K562 (cell line): ENCODE results near the gene PLEKHN1. TPM values are rescaled to one million over a fixed set of nuclear protein-coding genes. Genes with fewer than 3 reads are reported as not detected.

Experiments used
- BCL6 ChIP-seq: fragments of 250-450 bp; sonication (Bioruptor Pico); IDR thresholded peaks from 2 replicates; pipeline ENCODE4 v1.4.0; 2020
- COPS2 ChIP-seq: fragments of 450-650 bp; conservative IDR thresholded peaks from 2 replicates; pipeline ENCODE4 v1.6.1; 2016; ENCODE audit warnings: mild to moderate bottlenecking, moderate library complexity
- DPF2 ChIP-seq: fragments of 450-650 bp; IDR thresholded peaks from 2 replicates; pipeline ENCODE4 v1.6.1; 2016
- ETS2 ChIP-seq: IDR thresholded peaks from 2 replicates; pipeline ENCODE4 v1.6.1; 2016; ENCODE audit warnings: borderline replicate concordance, missing genetic modification characterization, mild to moderate bottlenecking, moderate library complexity, missing compliant biosample characterization; ENCODE audit not compliant: poor library complexity, severe bottlenecking
- FUS ChIP-seq: fragments of 200-400 bp; formaldehyde crosslinking; optimal IDR thresholded peaks from 2 replicates; pipeline ENCODE3; 2017; ENCODE audit warnings: low read depth, low read length
- HMG20B ChIP-seq: fragments of 250-450 bp; sonication (Bioruptor Pico); IDR thresholded peaks from 2 replicates; pipeline ENCODE4 v1.5.0; 2021; ENCODE audit warnings: mild to moderate bottlenecking
- MAX ChIP-seq: sonication (generic); formaldehyde crosslinking; IDR thresholded peaks from 2 replicates; pipeline ENCODE4 v1.9.0; 2022; ENCODE audit warnings: mild to moderate bottlenecking, missing genetic modification reagents
- MBD2 ChIP-seq: sonication (generic); IDR thresholded peaks from 2 replicates; pipeline ENCODE4 v1.6.1; 2016; ENCODE audit warnings: low read depth, borderline replicate concordance
- MCM7 ChIP-seq, 2 experiments: fragments of 450-650 bp; IDR thresholded peaks; 2 replicates each; pipeline ENCODE4 v1.6.1; 2016 to 2018
- NFIX ChIP-seq: fragments of 250-450 bp; sonication (Bioruptor Pico); IDR thresholded peaks from 2 replicates; pipeline ENCODE4 v1.4.0; 2020; ENCODE audit warnings: low read depth, mild to moderate bottlenecking, moderate library complexity
- POLR2B ChIP-seq: fragments of 450-650 bp; IDR thresholded peaks from 2 replicates; pipeline ENCODE4 v1.6.1; 2018; ENCODE audit warnings: low read depth; ENCODE audit not compliant: partially characterized antibody
- RUNX1 ChIP-seq: sonication (generic); IDR thresholded peaks from 2 replicates; pipeline ENCODE4 v1.6.1; 2016; ENCODE audit warnings: antibody characterized with exemption, low read depth
- SP2 ChIP-seq: IDR thresholded peaks from 2 replicates; pipeline ENCODE4 v1.6.1; 2011; ENCODE audit warnings: mild to moderate bottlenecking, low read depth, low read length, moderate library complexity; ENCODE audit not compliant: poor library complexity, severe bottlenecking; ENCODE audit errors: extremely low read depth
- SPI1 ChIP-seq: IDR thresholded peaks from 2 replicates; pipeline ENCODE4 v1.6.1; 2011; ENCODE audit warnings: low read depth, low read length, control low read depth, borderline replicate concordance
- STAT5B ChIP-seq: fragments of 250-450 bp; sonication (Bioruptor Pico); IDR thresholded peaks from 2 replicates; pipeline ENCODE4 v1.8.0; 2021; ENCODE audit warnings: mild to moderate bottlenecking, inconsistent platforms
- TAF7 ChIP-seq: fragments of 450-650 bp; IDR thresholded peaks from 2 replicates; pipeline ENCODE4 v1.6.1; 2016; ENCODE audit warnings: missing genetic modification characterization, missing compliant biosample characterization
- TARDBP ChIP-seq: fragments of 450-650 bp; IDR thresholded peaks from 2 replicates; pipeline ENCODE4 v1.6.1; 2016
- ZNF274 ChIP-seq: IDR thresholded peaks from 2 replicates; pipeline ENCODE4 v1.6.1; 2011; ENCODE audit warnings: low read depth, mild to moderate bottlenecking, low read length, moderate library complexity, borderline replicate concordance
- ZNF395 ChIP-seq: fragments of 200-800 bp; sonication (Bioruptor generic); IDR thresholded peaks from 2 replicates; pipeline ENCODE4 v1.6.1; 2017; ENCODE audit warnings: missing genetic modification characterization, missing compliant biosample characterization
- ZNF696 ChIP-seq: fragments of 250-450 bp; sonication (Bioruptor Pico); conservative IDR thresholded peaks from 2 replicates; pipeline ENCODE4 v1.4.0; 2020; ENCODE audit warnings: mild to moderate bottlenecking, moderate library complexity
- ZNF77 ChIP-seq: fragments of 250-450 bp; sonication (Bioruptor Pico); IDR thresholded peaks from 2 replicates; pipeline ENCODE4 v1.5.0; 2020
- polyA plus RNA-seq, 8 experiments: library from polyadenylated mRNA; depleted of rRNA in 4 of 8; stranded (reverse) in 5 of 8; unstranded in 3 of 8; fragments of >200 nt; fragmentation: Nextera tagmentation in 2 of 8; fragmentation: Illumina TruSeq in 1 of 8; extraction: Ambion mirVana in 2 of 8; extraction: Trizol in 1 of 8; gene quantifications; 2 replicates each; pipeline versions ENCODE4 v1.2.1 to v1.2.3, GENCODE V29; 2011 to 2014; ENCODE audit warnings: inconsistent platforms in 1 of 8, missing spikeins in 1 of 8
- total RNA-seq, 7 experiments: library from RNA; depleted of rRNA in 6 of 7; stranded (reverse); fragments of >200 nt in 6 of 7; fragmentation: Illumina TruSeq in 2 of 7; extraction: Trizol in 2 of 7; gene quantifications; 2 replicates each; pipeline versions ENCODE4 v1.2.1 to v1.2.3, GENCODE V29; 2011 to 2021; ENCODE audit warnings: low replicate concordance in 1 of 7
- TF ChIP-seq, protein P1 (sequence below): IDR thresholded peaks from 3 replicates; pipeline ENCODE4 v1.6.1; 2011; ENCODE audit warnings: borderline replicate concordance, mild to moderate bottlenecking; ENCODE audit not compliant: insufficient read length, insufficient read depth
- TF ChIP-seq, protein P2 (sequence below), 2 experiments: fragments of 450-650 bp in 1 of 2; sonication (generic) in 1 of 2; formaldehyde crosslinking; conservative IDR thresholded peaks; 2 replicates each; pipeline versions ENCODE4 v1.4.0 to v1.8.1; 2020 to 2022; ENCODE audit warnings: mild to moderate bottlenecking in 1 of 2, missing genetic modification reagents in 1 of 2
- TF ChIP-seq, protein P3 (sequence below): fragments of 450-650 bp; IDR thresholded peaks from 2 replicates; pipeline ENCODE4 v1.6.1; 2016; ENCODE audit warnings: missing biosample characterization, missing genetic modification characterization

Gene PLEKHN1
- total and polyA plus RNA-seq, 9 of the 15 experiments (the other 6 are each of a cell fraction or from before 2014, with no cell fraction given) = 0.07 to 1.5 (median 0.13) TPM; not detected in 2

- TF ChIP-seq FUS = no peak
- no peak for TF ChIP-seq ZNF696 (CRISPR knock-in tag)
- TF ChIP-seq MAX (CRISPR knock-in tag) = peak; percentile 80
- TF ChIP-seq ZNF395 = 0 out of 2 replicates have a peak, but pooled peaks have one; percentile 19
- no peak for TF ChIP-seq TARDBP
- no peak for TF ChIP-seq SPI1
- TF ChIP-seq MBD2 = peak; percentile 29; the same call in 1 of the 2 replicates
- TF ChIP-seq MCM7 (IDR thresholded peaks at IDR 0.05) = no peak
- TF ChIP-seq, protein P1, sequence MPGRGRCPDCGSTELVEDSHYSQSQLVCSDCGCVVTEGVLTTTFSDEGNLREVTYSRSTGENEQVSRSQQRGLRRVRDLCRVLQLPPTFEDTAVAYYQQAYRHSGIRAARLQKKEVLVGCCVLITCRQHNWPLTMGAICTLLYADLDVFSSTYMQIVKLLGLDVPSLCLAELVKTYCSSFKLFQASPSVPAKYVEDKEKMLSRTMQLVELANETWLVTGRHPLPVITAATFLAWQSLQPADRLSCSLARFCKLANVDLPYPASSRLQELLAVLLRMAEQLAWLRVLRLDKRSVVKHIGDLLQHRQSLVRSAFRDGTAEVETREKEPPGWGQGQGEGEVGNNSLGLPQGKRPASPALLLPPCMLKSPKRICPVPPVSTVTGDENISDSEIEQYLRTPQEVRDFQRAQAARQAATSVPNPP = no peak
- no peak for TF ChIP-seq POLR2B
- TF ChIP-seq DPF2 = peak; percentile 85
- TF ChIP-seq NFIX (CRISPR knock-in tag) = no peak
- TF ChIP-seq ETS2 (tag) = no peak
- no peak for TF ChIP-seq BCL6 (CRISPR knock-in tag)
- no peak; the same call in 1 of the 2 replicates for TF ChIP-seq TAF7 (tag)
- no peak for TF ChIP-seq RUNX1
- TF ChIP-seq HMG20B (CRISPR knock-in tag) = no peak
- TF ChIP-seq, protein P2, sequence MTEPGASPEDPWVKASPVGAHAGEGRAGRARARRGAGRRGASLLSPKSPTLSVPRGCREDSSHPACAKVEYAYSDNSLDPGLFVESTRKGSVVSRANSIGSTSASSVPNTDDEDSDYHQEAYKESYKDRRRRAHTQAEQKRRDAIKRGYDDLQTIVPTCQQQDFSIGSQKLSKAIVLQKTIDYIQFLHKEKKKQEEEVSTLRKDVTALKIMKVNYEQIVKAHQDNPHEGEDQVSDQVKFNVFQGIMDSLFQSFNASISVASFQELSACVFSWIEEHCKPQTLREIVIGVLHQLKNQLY (CRISPR knock-in tag; conservative IDR thresholded peaks at IDR 0.05) = 0 out of 4 replicates have a peak, but pooled peaks of 1 of the 2 experiments have one; percentile 37
- no peak for TF ChIP-seq SP2
- 0 out of 2 replicates have a peak, but pooled peaks have one; percentile 30 for TF ChIP-seq ZNF77 (CRISPR knock-in tag)
- TF ChIP-seq, protein P3, sequence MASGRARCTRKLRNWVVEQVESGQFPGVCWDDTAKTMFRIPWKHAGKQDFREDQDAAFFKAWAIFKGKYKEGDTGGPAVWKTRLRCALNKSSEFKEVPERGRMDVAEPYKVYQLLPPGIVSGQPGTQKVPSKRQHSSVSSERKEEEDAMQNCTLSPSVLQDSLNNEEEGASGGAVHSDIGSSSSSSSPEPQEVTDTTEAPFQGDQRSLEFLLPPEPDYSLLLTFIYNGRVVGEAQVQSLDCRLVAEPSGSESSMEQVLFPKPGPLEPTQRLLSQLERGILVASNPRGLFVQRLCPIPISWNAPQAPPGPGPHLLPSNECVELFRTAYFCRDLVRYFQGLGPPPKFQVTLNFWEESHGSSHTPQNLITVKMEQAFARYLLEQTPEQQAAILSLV (tag) = peak; percentile 89
- TF ChIP-seq STAT5B = no peak
- TF ChIP-seq ZNF274 = no peak
- no peak for TF ChIP-seq COPS2
These were observed 47.0 kb downstream of the PLEKHN1 start, which contains the start of gene ISG15 (continued) for GRCh38 chr1:1013105-1013921.
